GM18873 (cell line): ENCODE data around the gene CDC42BPA.
A peak's percentile ranks its signal among the peaks of the same experiment; 100 is the strongest.

Experiments
- ATAC-seq: cut with Tn5 transposase; IDR thresholded peaks from one replicate; pipeline ENCODE4 v1.9.1; 2021; ENCODE audit warnings: mild to moderate bottlenecking, moderate library complexity, moderate number of reproducible peaks; ENCODE audit not compliant: unreplicated experiment, low FRiP score

CDC42BPA gene

GRCh38 chr1:226953175-226953800 is 365.0 kb downstream of the CDC42BPA start:
- ATAC-seq = no peak

- no peak for ATAC-seq
Observed at GRCh38 chr1:226952118-226952441, 366.2 kb downstream of the CDC42BPA start.

GRCh38 chr1:226951286-226952117 is 366.8 kb downstream of the CDC42BPA start:
- no peak for ATAC-seq

- no peak for ATAC-seq
Observed at GRCh38 chr1:226950871-226951270, 367.4 kb downstream of the CDC42BPA start.

GRCh38 chr1:226950316-226950715 is 368.0 kb downstream of the CDC42BPA start:
- ATAC-seq = no peak

DNA sequence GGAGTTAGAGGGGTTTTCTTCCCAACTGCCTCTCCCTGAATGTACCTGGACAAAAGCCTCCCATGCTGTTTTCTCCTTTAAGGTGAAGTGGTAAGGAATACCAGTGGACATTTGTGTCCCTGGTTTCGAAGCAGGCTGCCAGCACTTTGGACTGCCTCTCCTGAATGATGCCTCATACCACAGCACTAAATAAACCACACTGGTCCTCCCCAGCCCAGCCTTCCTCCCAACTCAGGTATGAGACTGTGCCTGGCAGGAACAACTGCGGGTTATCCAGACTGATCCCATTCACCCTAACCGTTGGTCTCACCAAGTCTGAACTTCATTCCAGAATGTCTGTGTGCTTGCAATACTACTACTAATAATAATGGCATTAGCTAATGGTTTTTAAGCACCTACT is 368.9 kb downstream of the CDC42BPA start:
- no peak for ATAC-seq

DNA sequence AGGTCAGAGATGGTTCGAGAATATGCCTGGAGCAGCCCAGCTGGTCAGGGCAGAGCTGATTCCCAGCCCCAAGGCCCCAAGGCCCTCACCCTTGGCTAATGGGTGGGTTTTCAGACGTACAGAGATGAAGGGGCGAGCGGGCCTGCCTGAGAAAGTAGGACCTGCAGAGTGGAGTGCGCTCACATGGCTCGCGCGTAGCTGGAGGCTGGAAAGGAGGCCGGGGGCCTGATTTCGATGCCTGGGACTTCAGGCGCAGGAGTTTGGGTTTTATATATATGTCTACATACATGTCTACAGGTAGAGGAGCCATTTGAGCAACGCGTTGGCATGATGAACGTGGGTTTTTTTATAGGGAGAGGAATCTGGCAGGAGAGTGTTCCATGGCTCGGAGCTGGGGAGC is 369.3 kb downstream of the CDC42BPA start:
- no peak for ATAC-seq

- no peak for ATAC-seq
Observed at GRCh38 chr1:226948480-226948879, 369.8 kb downstream of the CDC42BPA start.

DNA sequence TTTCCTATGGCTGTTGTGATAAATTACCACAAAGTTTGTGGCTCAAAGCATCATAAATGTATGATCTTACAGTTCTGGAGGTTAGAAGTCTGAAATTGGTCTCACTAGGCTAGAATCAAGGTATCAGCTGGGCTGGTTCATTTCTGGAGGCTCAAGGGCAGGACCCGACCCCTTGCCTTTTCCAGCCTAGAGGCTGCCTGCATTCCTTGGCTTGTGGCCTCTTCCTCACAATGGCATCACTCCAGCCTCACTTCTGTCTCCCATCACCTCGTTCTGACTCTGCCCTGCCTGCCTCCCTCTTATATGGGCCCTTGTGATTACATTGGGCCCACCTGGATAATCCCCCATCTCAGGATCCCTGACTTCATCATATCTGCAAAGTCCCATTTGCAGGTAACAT is 370.2 kb downstream of the CDC42BPA start:
- ATAC-seq = no peak

DNA sequence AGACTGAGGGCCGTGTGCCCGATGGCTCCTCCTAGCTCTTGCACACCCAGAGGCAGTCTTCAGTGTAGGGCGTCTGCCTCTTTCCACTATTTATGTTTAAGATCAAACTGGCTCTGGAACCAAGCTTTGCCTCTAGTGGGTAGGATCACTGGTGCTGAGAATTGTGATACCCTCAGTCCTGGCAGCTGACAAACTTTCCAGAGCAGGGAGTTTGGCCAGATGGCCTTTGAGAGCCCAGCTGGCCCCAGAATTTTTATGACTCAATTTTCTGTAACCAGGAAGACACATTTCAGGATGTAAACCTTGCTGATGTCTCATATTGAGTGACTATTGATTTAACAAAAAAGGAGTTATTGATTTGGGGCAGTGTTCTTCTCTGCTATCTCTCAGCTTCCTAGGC is 371.5 kb downstream of the CDC42BPA start:
- ATAC-seq = no peak

DNA sequence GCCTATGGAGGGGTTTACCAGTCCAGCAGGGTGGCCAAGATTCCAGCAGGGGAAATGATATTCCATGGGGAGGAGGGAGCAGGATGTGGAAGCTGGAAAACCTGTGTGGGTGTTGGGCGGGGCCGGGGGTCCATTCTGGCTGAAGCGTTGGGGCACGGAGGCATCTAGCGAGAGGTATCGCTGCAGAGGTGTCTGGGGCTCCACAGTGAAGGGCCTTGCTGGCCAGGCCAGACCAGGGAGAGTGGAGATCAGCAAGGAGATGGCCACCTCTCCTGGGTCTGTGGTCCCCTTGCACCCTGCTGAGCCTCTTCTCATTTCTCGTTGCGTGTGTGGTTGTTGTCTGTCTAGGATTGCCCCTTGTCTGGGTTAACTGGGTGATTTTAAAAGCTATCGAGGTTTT is 372.0 kb downstream of the CDC42BPA start:
- ATAC-seq = no peak

GRCh38 chr1:226945858-226946245 is 372.4 kb downstream of the CDC42BPA start:
- no peak for ATAC-seq

DNA sequence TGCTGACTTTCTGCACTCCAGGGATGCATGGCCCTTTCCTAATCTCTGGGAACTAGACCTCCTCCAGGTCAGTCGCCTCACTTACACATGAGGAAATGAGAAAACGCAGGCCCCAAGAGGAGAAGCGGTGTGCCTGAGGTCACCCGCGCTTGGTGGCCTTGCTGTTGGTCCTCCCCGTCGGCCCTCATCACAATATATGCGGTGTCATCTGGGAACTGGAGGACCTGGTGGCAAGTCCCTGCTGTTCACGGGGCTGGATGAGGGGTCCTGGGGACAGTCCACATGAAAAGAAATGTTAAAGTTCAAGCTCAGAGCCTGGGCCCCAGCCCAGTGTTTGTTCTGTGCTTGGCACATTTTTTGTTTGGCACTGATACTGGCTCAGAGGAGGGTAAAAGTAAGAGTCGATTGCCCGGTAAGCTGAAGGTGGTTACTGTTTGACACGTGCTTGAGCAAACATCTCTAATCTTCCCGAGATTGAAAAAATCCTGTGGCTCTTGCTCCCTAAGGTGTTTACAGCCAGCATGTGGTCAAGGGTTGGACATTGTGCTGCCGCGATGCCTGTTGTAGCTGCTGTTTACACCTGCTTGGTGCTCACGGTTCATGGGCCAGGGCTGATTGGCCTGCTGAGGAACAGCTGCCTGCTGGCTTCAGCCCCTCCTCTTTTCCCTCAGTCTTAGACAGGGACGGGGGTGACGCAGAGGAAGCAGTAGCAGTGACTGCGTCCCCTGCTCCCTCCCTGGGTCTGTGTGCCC is 373.0 kb downstream of the CDC42BPA start:
- ATAC-seq = no peak

GRCh38 chr1:226943927-226944326 is 374.4 kb downstream of the CDC42BPA start:
- ATAC-seq = no peak

DNA sequence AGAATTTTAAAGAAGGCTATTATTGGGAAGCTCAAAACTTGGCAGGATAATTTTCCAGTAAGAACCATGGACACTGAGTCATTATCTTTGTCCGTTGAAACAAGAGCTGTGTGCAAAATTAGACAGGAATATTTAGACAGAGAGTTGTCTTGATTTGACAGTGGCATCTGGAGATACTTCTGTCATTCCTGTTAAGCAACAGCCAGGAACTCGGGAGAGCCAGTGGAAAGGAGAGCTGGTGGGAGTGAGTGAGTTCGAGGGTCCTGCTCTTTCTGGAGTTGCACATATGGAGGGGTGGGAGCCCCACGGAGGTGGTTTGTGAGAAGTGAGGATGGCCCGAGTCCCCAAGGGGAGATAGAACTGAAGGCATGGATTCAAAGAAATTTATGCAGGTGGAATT is 375.1 kb downstream of the CDC42BPA start:
- ATAC-seq = no peak

DNA sequence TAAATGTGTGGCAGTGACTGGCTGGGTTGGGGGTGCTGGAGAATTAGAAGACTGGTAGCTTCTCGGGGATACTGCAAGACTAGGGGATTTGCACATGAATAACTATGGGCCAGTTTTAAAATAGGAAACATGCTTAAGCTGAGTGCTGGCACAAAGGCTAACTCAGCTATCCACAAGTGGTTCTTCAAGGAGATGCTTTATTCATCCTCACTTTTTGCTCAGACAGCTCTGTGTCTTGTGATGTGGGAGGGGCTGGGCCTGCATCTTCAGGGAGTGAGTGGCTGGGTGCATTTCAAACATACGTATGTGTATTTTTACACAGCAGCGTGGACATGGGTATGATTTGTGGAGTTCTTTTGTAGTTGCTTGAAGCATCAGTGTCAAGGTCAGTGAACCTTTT is 375.9 kb downstream of the CDC42BPA start:
- ATAC-seq = no peak

DNA sequence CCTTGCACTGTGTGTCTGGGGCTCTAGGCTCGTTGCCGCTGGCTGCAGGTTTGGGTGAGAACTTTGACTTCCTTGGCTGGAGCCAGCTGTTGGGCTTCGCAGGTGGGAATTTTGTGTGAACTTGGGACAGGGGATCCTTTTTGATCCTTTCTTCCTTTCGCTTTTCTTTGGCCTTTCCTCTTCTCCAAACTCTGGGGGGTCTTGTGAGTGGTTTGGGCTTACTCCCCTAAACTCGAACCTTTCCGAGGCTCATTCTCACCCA is 377.6 kb downstream of the CDC42BPA start:
- ATAC-seq = no peak

DNA sequence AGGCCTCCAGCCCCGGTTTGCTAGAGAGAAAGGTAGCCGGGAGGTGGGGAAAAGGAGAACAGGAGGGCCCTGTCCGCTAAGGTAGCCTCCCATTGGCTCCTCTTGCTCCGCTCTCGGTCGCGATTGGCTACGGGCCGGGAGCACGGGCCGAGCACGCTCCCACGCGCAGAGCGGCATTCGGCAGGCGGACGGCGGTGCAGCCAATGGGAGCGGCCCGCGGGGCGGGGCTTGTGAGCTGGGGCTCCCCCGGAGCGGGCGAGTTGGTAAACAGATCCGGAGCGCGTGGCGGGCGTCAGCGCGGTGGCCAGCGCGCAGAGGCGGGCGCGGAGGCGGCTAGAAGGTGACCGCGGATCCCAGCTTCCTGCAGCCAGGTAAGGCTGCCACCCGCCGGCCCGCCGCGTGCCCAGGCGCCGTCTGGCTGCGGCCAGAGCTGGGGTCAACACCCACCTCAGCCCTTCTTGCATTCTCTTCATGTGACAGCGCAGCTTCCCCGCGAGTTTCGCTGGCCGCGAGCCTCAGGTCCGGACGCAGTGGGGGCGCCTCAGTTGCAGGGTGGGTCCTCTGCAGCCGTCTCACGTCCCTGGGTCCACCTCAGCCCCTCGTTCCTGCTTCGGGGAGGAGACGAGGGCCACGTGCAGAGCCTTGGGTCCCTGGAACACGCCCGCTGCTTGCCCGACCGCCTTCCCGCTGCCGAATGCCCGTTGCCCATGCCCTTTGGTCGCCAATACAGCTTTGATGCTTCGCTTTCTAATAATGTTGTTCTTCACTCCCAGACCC is 378.1 kb downstream of the CDC42BPA start, which contains the start of gene COQ8A:
Gene COQ8A, plus strand, starts transcription at position 266 of the 777 bp plus-strand sequence. CDS start 21,092 bp downstream, outside the sequence.
- ATAC-seq = peak; percentile 96
